ENCODE measurements around the gene MIDN. TPM values are rescaled to one million over a fixed set of nuclear protein-coding genes. Genes with fewer than 3 reads are reported as not detected.

MIDN gene
- total and polyA plus RNA-seq, 10 of the 15 experiments (the other 5 are each of a cell fraction or from before 2014, with no cell fraction given): 0.38 to 51.5 (median 7.2) TPM

DNA sequence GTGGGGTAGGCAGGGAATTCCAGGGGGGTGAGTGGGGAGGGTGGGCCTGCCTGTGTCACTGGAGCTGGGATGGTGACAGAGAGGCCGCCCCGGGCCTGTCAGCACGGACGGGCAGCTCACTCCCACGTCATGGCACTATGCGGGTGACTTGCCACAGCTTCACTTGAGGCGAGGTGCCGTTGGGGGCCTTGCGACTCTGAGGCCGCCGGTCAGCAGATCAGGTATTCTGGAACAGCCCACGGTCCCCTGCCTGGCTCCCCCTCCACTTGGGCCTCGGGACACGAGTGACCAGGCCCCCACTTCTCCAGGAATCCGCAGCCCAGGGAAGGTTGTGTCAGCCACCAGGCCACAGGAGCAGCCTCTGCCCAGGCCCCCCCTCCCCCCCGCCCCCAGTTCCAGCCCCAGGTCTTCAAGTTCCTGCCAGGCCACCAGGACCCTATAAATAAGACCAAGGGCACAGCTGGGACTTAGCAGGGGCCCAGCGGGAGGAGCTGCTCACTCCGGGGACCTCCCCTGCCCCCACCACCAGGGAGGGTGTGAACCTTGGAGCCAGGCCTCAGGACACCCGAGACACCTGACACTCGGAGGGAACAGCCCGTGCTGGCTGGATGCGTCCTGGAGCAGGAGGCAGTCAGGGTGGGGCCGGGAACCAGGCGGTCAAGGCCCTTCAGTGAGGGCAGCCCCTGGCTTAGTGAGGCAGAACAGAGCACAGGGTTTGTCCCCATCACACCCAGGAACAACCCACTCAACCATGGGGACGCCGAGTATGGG, 2.7 kb upstream of the MIDN start:
- FAIRE-seq: no peak
- RAD21 ChIA-PET (ENCODE audit: unreplicated experiment): interaction anchor here (0.6 to 5.1 kb wide), 3 partner anchors 7 to 373 kb away, joined by 3 to 336 read pairs (median 15); partner anchors contain the start of gene CIRBP
- ATAC-seq: no peak

More for the DNA sequence above, 2.7 kb upstream of the MIDN start:
- WGBS (ENCODE audit: insufficient coverage, insufficient replicate concordance, low lambda C conversion rate, missing lambda C conversion rate): 71% methylated on average over 17 of the region's 26 CpGs
- ChIA-PET SMC1A (ENCODE audit: uncharacterized antibody, unreplicated experiment) (interaction anchor here (6.9 kb wide), 1 partner anchor 21 kb away, joined by 172 read pairs; the partner anchor contains the start of gene CIRBP), CTCF (interaction anchor here (0.6 to 6.1 kb wide), 4 partner anchors 13 to 233 kb away, joined by 3 to 363 read pairs (median 13); partner anchors contain the start of gene CIRBP), POLR2A (interaction anchor here (2.5 to 7.7 kb wide), 2 partner anchors 14 to 20 kb away, joined by 12 to 184 read pairs; partner anchors contain the start of gene CIRBP)
- no TSS peak for BruUV-seq (replicated peaks)
- Histone ChIP-seq H3K9ac (ENCODE audit: control insufficient read depth, insufficient read depth, low read length) (no peak overlapping the region), H3K27ac (ENCODE audit: control insufficient read depth, insufficient read depth) (no peak overlapping the region), H4K20me1 (ENCODE audit: control insufficient read depth, insufficient read depth) (no peaks in the 10 kb centered on the region), H2AFZ (ENCODE audit: control insufficient read depth, low read depth, low read length) (no peak overlapping the region), H3K9me3 (replicated peaks; ENCODE audit: control insufficient read depth, insufficient read depth, low read length) (no peaks in the 10 kb centered on the region), H3K27me3 (replicated peaks in 1 of 2; ENCODE audit: control insufficient read depth in 2 of 2, insufficient read depth in 2 of 2, low read length in 1 of 2) (no peaks in the 10 kb centered on the region), H3K4me2 (ENCODE audit: control insufficient read depth, insufficient read depth) (no peak overlapping the region), H3K36me3 (ENCODE audit: control insufficient read depth in 2 of 2, insufficient read depth in 2 of 2, low read length in 1 of 2) (no peaks in the 10 kb centered on the region; a peak in 2 of 4 replicates), H3K4me3 (no peak overlapping the region), H3K79me2 (ENCODE audit: control insufficient read depth, insufficient read depth, low read length) (peaks cover 28% of the 10 kb centered on the region), H3K4me1 (ENCODE audit: control insufficient read depth, insufficient read depth, low read length) (peaks cover 29% of the 10 kb centered on the region)
- TF ChIP-seq, protein P1, sequence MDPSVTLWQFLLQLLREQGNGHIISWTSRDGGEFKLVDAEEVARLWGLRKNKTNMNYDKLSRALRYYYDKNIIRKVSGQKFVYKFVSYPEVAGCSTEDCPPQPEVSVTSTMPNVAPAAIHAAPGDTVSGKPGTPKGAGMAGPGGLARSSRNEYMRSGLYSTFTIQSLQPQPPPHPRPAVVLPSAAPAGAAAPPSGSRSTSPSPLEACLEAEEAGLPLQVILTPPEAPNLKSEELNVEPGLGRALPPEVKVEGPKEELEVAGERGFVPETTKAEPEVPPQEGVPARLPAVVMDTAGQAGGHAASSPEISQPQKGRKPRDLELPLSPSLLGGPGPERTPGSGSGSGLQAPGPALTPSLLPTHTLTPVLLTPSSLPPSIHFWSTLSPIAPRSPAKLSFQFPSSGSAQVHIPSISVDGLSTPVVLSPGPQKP (IDR thresholded peaks at IDR 0.05; ENCODE audit: low read depth, low read length): no peak
- TF ChIP-seq, protein P2, sequence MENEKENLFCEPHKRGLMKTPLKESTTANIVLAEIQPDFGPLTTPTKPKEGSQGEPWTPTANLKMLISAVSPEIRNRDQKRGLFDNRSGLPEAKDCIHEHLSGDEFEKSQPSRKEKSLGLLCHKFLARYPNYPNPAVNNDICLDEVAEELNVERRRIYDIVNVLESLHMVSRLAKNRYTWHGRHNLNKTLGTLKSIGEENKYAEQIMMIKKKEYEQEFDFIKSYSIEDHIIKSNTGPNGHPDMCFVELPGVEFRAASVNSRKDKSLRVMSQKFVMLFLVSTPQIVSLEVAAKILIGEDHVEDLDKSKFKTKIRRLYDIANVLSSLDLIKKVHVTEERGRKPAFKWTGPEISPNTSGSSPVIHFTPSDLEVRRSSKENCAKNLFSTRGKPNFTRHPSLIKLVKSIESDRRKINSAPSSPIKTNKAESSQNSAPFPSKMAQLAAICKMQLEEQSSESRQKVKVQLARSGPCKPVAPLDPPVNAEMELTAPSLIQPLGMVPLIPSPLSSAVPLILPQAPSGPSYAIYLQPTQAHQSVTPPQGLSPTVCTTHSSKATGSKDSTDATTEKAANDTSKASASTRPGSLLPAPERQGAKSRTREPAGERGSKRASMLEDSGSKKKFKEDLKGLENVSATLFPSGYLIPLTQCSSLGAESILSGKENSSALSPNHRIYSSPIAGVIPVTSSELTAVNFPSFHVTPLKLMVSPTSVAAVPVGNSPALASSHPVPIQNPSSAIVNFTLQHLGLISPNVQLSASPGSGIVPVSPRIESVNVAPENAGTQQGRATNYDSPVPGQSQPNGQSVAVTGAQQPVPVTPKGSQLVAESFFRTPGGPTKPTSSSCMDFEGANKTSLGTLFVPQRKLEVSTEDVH (IDR thresholded peaks at IDR 0.05; ENCODE audit: low read depth, partially characterized antibody): no peak
- TF ChIP-seq, protein P3, sequence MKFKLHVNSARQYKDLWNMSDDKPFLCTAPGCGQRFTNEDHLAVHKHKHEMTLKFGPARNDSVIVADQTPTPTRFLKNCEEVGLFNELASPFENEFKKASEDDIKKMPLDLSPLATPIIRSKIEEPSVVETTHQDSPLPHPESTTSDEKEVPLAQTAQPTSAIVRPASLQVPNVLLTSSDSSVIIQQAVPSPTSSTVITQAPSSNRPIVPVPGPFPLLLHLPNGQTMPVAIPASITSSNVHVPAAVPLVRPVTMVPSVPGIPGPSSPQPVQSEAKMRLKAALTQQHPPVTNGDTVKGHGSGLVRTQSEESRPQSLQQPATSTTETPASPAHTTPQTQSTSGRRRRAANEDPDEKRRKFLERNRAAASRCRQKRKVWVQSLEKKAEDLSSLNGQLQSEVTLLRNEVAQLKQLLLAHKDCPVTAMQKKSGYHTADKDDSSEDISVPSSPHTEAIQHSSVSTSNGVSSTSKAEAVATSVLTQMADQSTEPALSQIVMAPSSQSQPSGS (IDR thresholded peaks at IDR 0.05; ENCODE audit: low read length): no peak
- TF ChIP-seq NFYB (IDR thresholded peaks at IDR 0.05; ENCODE audit: insufficient read depth, low read depth, low read length) (no peak), POLR2A (IDR thresholded peaks at IDR 0.05; ENCODE audit: low read depth, low read length) (0 out of 2 replicates have a peak, but pooled peaks have one; percentile 29)
- intact Hi-C loops (cut with micrococcal nuclease; ENCODE audit: unreplicated experiment): loop anchor here (10.0 kb wide), 1 partner anchor 321 kb away; the partner anchor contains the start of gene ARID3A
- DNase-seq (ENCODE audit: low read depth, low spot score): no peak
- in situ Hi-C loops (cut with MboI): no loop called here

Measured in GM12878 (cell line).